CD4-positive, alpha-beta T cell treated with Interleukin-17A for 1 hour (primary cell): ENCODE results near the gene SSBP3.

Experiments used
- DNase-seq: peaks from one replicate; pipeline ENCODE4 v3.0.0-alpha.2; 2020

Gene SSBP3

GRCh38 chr1:54259546-54260140 is 146.6 kb downstream of the SSBP3 start:
- no peak for DNase-seq

GRCh38 chr1:54257876-54258275 is 148.3 kb downstream of the SSBP3 start:
- DNase-seq: no peak

GRCh38 chr1:54257346-54257620 is 148.9 kb downstream of the SSBP3 start:
- no peak for DNase-seq

- DNase-seq: no peak
These were observed 149.5 kb downstream of the SSBP3 start for GRCh38 chr1:54256522-54257345.

GRCh38 chr1:54255026-54255702 is 151.0 kb downstream of the SSBP3 start:
- DNase-seq: no peak

GRCh38 chr1:54254055-54254454 is 152.1 kb downstream of the SSBP3 start:
- DNase-seq: no peak

- no peak for DNase-seq
These were observed 152.7 kb downstream of the SSBP3 start for GRCh38 chr1:54253480-54253879.

GRCh38 chr1:54252371-54252936 is 153.7 kb downstream of the SSBP3 start:
- DNase-seq: no peak

- no peak for DNase-seq
These were observed 155.5 kb downstream of the SSBP3 start for GRCh38 chr1:54250670-54251069.

- no peak for DNase-seq
These were observed 156.3 kb downstream of the SSBP3 start for GRCh38 chr1:54249819-54250435.

GRCh38 chr1:54248966-54249365 is 157.2 kb downstream of the SSBP3 start:
- DNase-seq: no peak

GRCh38 chr1:54247863-54248515 is 158.2 kb downstream of the SSBP3 start:
- no peak for DNase-seq

- DNase-seq: no peak
These were observed 160.0 kb downstream of the SSBP3 start for GRCh38 chr1:54246116-54246721.

- no peak for DNase-seq
These were observed 160.7 kb downstream of the SSBP3 start for GRCh38 chr1:54245501-54245900.

GRCh38 chr1:54244655-54245054 is 161.5 kb downstream of the SSBP3 start:
- no peak for DNase-seq

GRCh38 chr1:54243022-54243421 is 163.2 kb downstream of the SSBP3 start:
- DNase-seq: no peak

GRCh38 chr1:54241364-54241763 is 164.8 kb downstream of the SSBP3 start:
- DNase-seq: no peak

GRCh38 chr1:54240741-54241335 is 165.4 kb downstream of the SSBP3 start:
- no peak for DNase-seq

- no peak for DNase-seq
These were observed 166.6 kb downstream of the SSBP3 start for GRCh38 chr1:54239631-54240031.

GRCh38 chr1:54239035-54239383 is 167.2 kb downstream of the SSBP3 start:
- DNase-seq: no peak

- DNase-seq: no peak
These were observed 167.7 kb downstream of the SSBP3 start for GRCh38 chr1:54238353-54239034.

GRCh38 chr1:54237586-54237985 is 168.6 kb downstream of the SSBP3 start:
- DNase-seq: no peak
